Stomach (tissue), 4 donors: ENCODE results near the gene ZNF181.

ENCODE experiments used
- CTCF ChIP-seq, 7 experiments: fragments of 450-650 bp in 4 of 7; fragments of 200-600 bp in 3 of 7; sonication (generic) in 3 of 7; IDR thresholded peaks; one replicate each; pipeline ENCODE4 v1.5.1; 2016 to 2019; ENCODE audit warnings: antibody characterized with exemption in 7 of 7, control low read depth in 2 of 7, mild to moderate bottlenecking in 1 of 7
- EP300 ChIP-seq: sonication (generic); formaldehyde crosslinking; IDR thresholded peaks from one replicate; pipeline ENCODE4 v1.6.1; 2017; ENCODE audit warnings: antibody characterized with exemption
- POLR2A ChIP-seq, 4 donors: fragments of 450-650 bp; IDR thresholded peaks; one replicate each; pipeline ENCODE4 v1.6.1; 2016; ENCODE audit warnings: antibody characterized with exemption in 4 of 4, control low read depth in 2 of 4, mild to moderate bottlenecking in 1 of 4, moderate library complexity in 1 of 4
- POLR2AphosphoS5 ChIP-seq, 3 donors: sonication (generic); formaldehyde crosslinking; IDR thresholded peaks; one replicate each; pipeline ENCODE4 v1.6.1; 2016; ENCODE audit warnings: antibody characterized with exemption in 3 of 3

GRCh38 chr19:34794066-34794960, 60.3 kb downstream of the ZNF181 start:
- TF ChIP-seq CTCF (IDR thresholded peaks at IDR 0.05), result no peak
- TF ChIP-seq POLR2AphosphoS5 (IDR thresholded peaks at IDR 0.05), result no peak
- TF ChIP-seq POLR2A (IDR thresholded peaks at IDR 0.05), result no peak
- no peak for TF ChIP-seq EP300
